Retina (tissue), 1 donor: ENCODE data around the gene SCCPDH.
"Not testable (repeated sequence)": the region's sequence is repeated elsewhere in the genome, so short reads cannot be mapped to it uniquely, and the experiment has no call there.

Experiments
- DNase-seq: peaks from one replicate; pipeline ENCODE4 v3.0.0-alpha.2; 2016

The SCCPDH gene, protein sequence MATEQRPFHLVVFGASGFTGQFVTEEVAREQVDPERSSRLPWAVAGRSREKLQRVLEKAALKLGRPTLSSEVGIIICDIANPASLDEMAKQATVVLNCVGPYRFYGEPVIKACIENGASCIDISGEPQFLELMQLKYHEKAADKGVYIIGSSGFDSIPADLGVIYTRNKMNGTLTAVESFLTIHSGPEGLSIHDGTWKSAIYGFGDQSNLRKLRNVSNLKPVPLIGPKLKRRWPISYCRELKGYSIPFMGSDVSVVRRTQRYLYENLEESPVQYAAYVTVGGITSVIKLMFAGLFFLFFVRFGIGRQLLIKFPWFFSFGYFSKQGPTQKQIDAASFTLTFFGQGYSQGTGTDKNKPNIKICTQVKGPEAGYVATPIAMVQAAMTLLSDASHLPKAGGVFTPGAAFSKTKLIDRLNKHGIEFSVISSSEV

DNA sequence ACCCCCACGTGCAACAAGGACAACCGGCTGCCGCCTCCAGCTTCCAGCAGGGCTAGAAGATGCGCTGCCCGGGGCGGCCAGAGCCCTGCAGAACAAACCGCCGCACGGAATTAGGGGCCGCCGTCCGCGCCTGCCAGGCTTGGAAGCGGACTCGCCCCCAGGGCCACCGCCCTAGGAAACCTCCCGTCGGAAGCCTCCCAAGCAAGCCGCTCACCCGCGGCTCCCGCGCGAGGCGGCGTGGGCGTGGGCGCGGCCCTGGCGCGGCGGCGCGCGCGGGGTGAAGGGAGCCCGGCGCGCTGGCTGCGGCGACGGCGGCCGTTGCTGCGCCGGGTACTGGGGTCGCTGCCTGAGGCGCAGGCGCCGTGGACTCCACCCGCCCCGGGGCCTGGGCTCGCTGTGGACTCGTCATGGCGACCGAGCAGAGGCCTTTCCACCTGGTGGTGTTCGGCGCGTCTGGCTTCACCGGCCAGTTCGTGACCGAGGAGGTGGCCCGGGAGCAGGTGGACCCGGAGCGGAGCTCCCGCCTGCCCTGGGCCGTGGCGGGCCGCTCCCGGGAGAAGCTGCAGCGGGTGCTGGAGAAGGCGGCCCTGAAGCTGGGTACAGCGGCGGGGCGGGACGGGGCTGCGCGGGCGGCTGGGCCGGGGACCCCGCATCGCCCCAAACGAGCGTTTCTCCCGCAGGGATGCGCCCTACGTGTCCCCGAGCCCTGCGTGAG, at the start of gene SCCPDH:
Gene SCCPDH, plus strand, starts transcription at position 394 of the 715 bp plus-strand sequence. Its CDS starts 14 bp downstream, at position 408.
- peak; percentile 92 for DNase-seq

DNA sequence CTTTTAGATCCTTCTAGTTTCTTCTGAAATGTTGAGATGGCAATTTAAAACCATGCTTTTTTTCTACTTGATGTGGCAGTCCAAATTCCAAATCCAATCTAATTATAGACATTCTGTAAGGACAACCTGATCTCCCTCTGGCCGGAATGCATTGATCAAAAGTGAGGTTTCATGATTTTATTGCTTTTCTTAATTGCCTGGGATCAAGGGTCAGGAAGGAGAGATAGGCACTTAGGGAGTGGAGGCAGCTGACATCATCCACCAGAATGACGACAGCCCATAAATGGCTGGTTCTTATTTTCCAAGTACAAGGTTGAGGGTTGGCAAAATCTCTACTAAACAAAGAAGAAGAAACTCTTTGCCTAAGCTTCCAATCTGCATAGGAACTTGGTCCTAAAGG, 46.4 kb upstream of the SCCPDH start:
- DNase-seq = no peak

DNA sequence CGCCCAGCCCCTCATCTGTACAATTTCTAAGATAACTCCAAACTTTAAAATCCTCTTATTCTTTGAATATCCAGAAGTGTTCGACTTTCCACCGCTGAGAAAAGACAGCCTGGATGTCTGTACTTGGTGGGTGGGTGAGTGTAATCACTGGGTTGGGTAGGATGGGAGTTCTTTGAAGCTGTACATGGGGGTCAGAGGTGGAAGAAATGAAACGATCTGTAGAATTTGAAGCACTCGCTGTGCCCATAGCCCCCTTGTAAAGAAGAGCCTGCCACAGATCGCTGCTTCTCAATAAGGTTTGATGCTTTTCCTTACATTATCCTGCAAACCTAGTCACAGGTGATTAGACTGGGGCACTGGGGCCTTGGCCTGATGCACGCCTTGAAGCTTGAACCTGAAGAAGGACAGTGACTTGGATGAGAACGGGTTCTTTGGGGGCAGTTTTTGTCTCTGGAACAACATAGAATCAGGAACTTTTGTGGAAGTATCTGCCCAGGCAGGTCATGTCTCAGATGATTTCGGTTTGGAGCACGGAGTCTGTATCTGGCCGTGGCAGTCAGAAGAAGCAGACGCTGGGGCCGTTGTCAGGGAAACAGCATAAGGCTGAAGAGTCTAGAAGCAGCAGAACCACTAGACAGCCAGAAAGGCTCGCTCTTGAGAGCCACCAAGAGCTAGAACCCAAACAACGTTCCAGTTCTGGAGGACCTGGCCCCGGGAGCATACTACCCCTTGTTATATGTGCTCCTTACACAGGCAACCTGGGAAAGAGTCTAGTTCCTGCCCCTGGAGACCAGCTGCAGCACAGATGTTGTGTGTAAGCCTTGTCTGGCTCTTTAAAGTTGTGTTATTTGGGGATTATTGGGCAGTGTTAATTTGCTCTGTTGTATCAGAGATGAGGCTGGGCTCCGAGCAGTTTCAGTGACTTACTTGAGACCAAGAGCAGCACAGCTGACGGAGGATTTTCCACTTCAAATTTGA, 45.1 kb upstream of the SCCPDH start:
- peak; percentile 12 for DNase-seq

- no peak for DNase-seq
Measured at GRCh38 chr1:246679794-246680177, 44.4 kb upstream of the SCCPDH start.

GRCh38 chr1:246680190-246680589, 44.0 kb upstream of the SCCPDH start:
- DNase-seq = no peak

GRCh38 chr1:246680696-246681130, 43.5 kb upstream of the SCCPDH start:
- DNase-seq = peak; percentile 55

GRCh38 chr1:246681900-246682895, 42.0 kb upstream of the SCCPDH start:
- DNase-seq = peak; percentile 72

GRCh38 chr1:246683521-246683920, 40.7 kb upstream of the SCCPDH start:
- no peak for DNase-seq

DNA sequence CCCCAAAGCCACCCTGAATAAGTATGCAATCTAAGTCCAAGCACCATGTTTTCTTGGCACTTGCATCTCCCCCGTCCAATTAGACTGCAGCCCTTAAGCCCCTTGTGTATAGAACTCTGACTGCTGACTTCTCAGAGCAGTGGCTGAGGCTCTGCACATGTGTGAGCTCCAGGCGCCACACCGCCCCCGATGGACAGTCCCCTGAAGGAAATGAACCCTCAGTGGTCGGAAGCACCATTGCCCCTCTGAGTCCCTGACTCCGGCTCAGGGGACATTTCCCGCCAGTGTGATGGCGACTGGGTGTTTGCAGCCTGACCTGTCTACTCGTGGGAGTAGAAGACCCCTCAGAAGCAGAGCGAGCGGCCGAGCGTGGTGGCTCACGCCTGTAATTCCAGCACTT, 37.2 kb upstream of the SCCPDH start:
- DNase-seq = no peak

DNA sequence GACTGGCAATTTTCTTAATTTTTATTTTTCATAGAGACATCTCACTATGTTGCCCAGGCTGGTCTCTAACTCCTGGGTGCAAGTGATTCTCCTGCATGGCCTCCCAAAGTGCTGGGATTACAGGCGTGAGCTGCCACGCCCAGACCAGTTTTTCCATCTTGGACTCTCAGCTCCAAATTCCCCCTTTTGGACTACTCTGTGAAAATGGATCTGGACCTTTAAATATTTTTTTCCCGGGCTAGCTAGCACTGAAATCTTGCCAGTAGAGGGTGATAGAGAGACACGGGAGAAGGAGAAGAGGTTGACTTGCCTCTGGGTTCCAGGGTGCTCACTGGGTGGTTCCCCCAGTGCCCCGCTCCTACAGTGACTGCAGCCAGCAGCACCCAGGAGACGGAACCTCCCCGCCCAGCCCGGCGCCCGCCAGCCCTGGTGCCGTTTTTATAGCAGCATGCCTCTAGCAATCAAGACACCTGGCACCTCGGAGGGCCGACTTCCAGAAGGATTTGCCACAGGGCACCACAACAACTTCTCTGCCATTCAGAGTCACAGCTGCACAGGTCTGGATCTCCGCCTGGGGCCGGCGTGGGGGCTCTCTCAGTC, 34.7 kb upstream of the SCCPDH start:
- DNase-seq = peak; percentile 81

- DNase-seq = no peak
Measured at GRCh38 chr1:246690100-246690499, 34.1 kb upstream of the SCCPDH start.

- DNase-seq = peak; percentile 61
Measured at GRCh38 chr1:246691622-246692495, 32.4 kb upstream of the SCCPDH start.

DNA sequence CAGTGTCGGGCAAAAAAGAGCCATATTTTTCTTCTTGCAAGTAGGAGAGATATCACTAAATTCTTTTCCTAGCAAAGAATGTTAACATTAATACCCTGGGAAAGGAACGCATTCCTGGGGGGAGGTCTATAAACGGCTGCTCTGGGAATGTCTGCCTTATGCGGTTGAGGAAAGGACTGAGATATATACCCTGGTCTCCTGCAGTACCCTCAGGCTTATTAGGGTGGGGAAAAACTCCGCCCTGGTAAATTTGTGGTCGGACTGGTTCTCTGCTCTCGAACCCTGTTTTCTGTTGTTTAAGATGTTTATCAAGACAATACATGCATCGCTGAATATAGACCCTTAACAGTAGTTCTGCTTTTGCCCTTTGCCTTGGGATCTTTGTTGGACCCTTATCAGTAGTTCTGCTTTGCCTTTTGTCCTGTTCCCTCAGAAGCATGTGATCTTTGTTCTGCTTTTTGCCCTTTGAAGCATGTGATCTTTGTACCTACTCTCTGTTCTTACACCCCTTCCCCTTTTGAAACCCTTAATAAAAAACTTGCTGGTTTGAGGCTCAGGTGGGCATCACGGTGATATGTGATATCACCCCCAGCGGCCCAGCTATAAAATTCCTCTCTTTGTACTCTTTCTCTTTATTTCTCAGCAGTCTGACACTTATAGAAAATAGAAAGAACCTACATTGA, 29.9 kb upstream of the SCCPDH start:
- not testable (repeated sequence) for DNase-seq

DNA sequence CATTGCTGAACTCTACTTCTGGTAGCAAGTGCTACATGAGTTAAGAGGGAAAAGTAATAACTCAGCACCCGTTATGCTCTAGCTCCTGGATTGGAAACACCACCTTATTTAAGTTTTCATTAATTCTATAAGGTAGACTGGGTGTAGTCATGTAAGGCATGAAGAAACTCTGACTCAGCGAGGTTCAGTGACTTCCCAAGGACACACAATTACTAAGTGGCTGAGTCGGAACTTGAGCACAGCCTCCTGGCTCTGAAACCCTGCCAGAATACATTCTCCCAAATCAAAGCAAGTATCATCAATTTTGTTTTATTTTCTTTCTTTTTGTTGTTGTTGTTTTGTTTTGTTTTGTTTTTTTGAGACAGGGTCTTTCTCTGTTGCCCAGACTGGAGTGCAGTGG, 29.1 kb upstream of the SCCPDH start:
- DNase-seq = no peak

- DNase-seq = no peak
Measured at GRCh38 chr1:246695666-246696065, 28.5 kb upstream of the SCCPDH start.

DNA sequence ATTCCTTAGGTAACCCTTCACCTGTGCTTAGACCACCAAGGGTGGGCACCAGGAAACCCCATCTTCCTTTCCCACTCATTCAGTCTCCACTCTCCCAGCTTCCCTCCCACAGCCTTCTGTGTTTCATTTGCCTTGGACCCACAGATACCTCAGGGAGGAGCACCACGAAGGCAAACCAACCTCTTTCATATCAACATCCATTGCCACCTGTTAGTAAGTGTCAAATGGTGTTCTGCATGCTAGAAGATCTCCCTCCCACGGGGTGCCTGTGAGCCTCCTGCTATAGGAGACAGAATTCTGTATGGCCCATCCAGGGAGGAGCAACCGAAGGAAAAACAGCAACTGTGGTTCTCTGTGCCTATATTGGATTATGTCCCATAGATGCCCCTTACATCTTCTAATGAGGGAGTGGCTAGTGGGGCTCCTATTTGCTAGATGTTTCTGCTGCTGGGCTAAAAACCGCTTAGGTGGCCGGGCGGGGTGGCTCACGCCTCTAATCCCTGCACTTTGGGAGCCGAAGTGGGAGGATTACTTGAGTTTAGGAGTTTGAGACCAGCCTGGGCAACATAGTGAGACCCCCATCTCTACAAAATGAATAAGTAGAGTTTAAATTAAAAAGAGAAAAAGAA, 25.6 kb upstream of the SCCPDH start:
- no peak for DNase-seq

GRCh38 chr1:246699095-246699735, 25.0 kb upstream of the SCCPDH start:
- DNase-seq = peak; percentile 80

DNA sequence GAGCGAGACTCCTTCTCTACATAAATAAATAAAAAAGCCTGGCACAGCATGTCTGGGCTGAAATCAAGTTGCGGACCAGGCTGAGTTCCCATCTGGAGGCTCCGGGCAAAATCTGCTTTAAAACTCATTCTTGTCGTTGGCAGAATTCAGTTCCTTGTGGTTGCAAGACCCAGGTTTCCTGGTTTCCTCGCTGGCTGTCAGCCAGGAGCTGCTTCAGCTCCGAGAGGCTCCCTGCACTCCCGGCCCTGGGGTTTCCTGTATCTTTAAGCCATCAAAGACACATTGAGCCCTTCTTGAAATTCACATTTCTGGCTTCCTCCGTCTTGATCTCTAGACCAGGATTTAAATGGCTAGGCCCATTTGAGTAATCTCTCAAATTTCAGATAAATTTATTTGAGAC, 20.6 kb upstream of the SCCPDH start:
- DNase-seq = no peak
